Neuronal stem cell (in vitro differentiated cells): ENCODE results near the gene MEGF8.

Experiments used
- DNase-seq: peaks from one replicate; pipeline ENCODE4 v3.0.0-alpha.2; 2013; ENCODE audit warnings: low spot score
- H2AFZ ChIP-seq: one replicate; pipeline ENCODE4 v1.6.1; 2013; ENCODE audit warnings: mild to moderate bottlenecking, low read length, inconsistent platforms
- H2AK5ac ChIP-seq: 2 replicates; pipeline ENCODE4 v1.6.1; 2013; ENCODE audit warnings: low read depth, mild to moderate bottlenecking, inconsistent platforms, low read length, moderate library complexity, mixed read lengths
- H2BK120ac ChIP-seq: 2 replicates; pipeline ENCODE4 v1.6.1; 2013; ENCODE audit warnings: low read depth, mild to moderate bottlenecking, inconsistent platforms, low read length, moderate library complexity, mixed read lengths
- H2BK12ac ChIP-seq: one replicate; pipeline ENCODE4 v1.6.1; 2013; ENCODE audit warnings: low read length, inconsistent platforms
- H2BK15ac ChIP-seq: 2 replicates; pipeline ENCODE4 v1.6.1; 2013; ENCODE audit warnings: mild to moderate bottlenecking, low read length, inconsistent platforms, mixed read lengths
- H2BK5ac ChIP-seq: one replicate; pipeline ENCODE4 v1.6.1; 2013; ENCODE audit warnings: inconsistent platforms, mild to moderate bottlenecking, low read length, moderate library complexity
- H3K14ac ChIP-seq: one replicate; pipeline ENCODE4 v1.6.1; 2013; ENCODE audit warnings: low read length, inconsistent platforms
- H3K18ac ChIP-seq: 2 replicates; pipeline ENCODE4 v1.6.1; 2013; ENCODE audit warnings: low read length, inconsistent platforms
- H3K23ac ChIP-seq: 2 replicates; pipeline ENCODE4 v1.6.1; 2013; ENCODE audit warnings: low read depth, mild to moderate bottlenecking, mixed read lengths, low read length, inconsistent platforms; ENCODE audit not compliant: poor library complexity
- H3K27ac ChIP-seq: replicated peaks from 3 replicates; pipeline ENCODE4 v1.5.1; 2013; ENCODE audit warnings: low read length, inconsistent platforms
- H3K27me3 ChIP-seq, 3 experiments: 2 replicates each; pipeline ENCODE4 v1.6.1; 2013; ENCODE audit warnings: low read length in 3 of 3, mild to moderate bottlenecking in 2 of 3, inconsistent platforms in 1 of 3, low read depth in 1 of 3, mixed read lengths in 1 of 3, moderate library complexity in 1 of 3; ENCODE audit not compliant: control insufficient read depth in 3 of 3, insufficient read depth in 3 of 3
- H3K36me3 ChIP-seq, 2 donors: replicated peaks in 1 of 2; 2 replicates each; pipeline ENCODE4 v1.6.1; 2013; ENCODE audit warnings: low read length in 2 of 2; ENCODE audit not compliant: control insufficient read depth in 2 of 2, insufficient read depth in 2 of 2
- H3K4ac ChIP-seq: 2 replicates; pipeline ENCODE4 v1.6.1; 2013; ENCODE audit warnings: inconsistent platforms, mild to moderate bottlenecking, low read length, moderate library complexity
- H3K4me1 ChIP-seq, 2 donors: 1 replicate in 1 of 2; 2 replicates in 1 of 2; pipeline ENCODE4 v1.6.1; 2013; ENCODE audit warnings: low read length in 2 of 2, low read depth in 1 of 2; ENCODE audit not compliant: control insufficient read depth in 2 of 2, insufficient read depth in 1 of 2
- H3K4me2 ChIP-seq: one replicate; pipeline ENCODE4 v1.6.1; 2013; ENCODE audit warnings: mild to moderate bottlenecking, low read length, inconsistent platforms; ENCODE audit not compliant: insufficient read depth, poor library complexity, severe bottlenecking
- H3K4me3 ChIP-seq, 2 donors: 2 replicates each; pipeline ENCODE4 v1.5.1; 2013; ENCODE audit warnings: low read length in 2 of 2, mild to moderate bottlenecking in 2 of 2, inconsistent platforms in 1 of 2, moderate library complexity in 1 of 2
- H3K79me1 ChIP-seq: one replicate; pipeline ENCODE4 v1.6.1; 2013; ENCODE audit warnings: low read depth, mild to moderate bottlenecking, inconsistent platforms, low read length, moderate library complexity
- H3K9ac ChIP-seq: one replicate; pipeline ENCODE4 v1.6.1; 2013; ENCODE audit warnings: mild to moderate bottlenecking, low read depth, low read length, inconsistent platforms; ENCODE audit not compliant: poor library complexity
- H3K9me3 ChIP-seq, 2 donors: replicated peaks in 1 of 2; 2 replicates each; pipeline versions ENCODE3 to v1.6.1; 2013; ENCODE audit warnings: low read length in 2 of 2, mild to moderate bottlenecking in 2 of 2, inconsistent platforms in 1 of 2, low read depth in 1 of 2, mixed read lengths in 1 of 2, moderate library complexity in 1 of 2; ENCODE audit not compliant: control insufficient read depth in 2 of 2, insufficient read depth in 1 of 2
- H4K8ac ChIP-seq: one replicate; pipeline ENCODE4 v1.6.1; 2013; ENCODE audit warnings: low read depth, mild to moderate bottlenecking, inconsistent platforms, low read length, moderate library complexity
- H4K91ac ChIP-seq: one replicate; pipeline ENCODE4 v1.6.1; 2013; ENCODE audit warnings: low read length, low read depth, mild to moderate bottlenecking, inconsistent platforms; ENCODE audit not compliant: poor library complexity
- WGBS, 2 donors: extraction: QIAGEN DNeasy Blood & Tissue Kit; methylation state at CpG; one replicate each; pipeline ENCODE4 v1.1.7; 2013; ENCODE audit warnings: missing lambda C conversion rate in 2 of 2, mixed read lengths in 1 of 2; ENCODE audit not compliant: insufficient read length in 2 of 2, insufficient replicate concordance in 1 of 2; ENCODE audit errors: extremely low coverage in 2 of 2; 5-methylcytosine and 5-hydroxymethylcytosine counted together

Gene MEGF8

DNA sequence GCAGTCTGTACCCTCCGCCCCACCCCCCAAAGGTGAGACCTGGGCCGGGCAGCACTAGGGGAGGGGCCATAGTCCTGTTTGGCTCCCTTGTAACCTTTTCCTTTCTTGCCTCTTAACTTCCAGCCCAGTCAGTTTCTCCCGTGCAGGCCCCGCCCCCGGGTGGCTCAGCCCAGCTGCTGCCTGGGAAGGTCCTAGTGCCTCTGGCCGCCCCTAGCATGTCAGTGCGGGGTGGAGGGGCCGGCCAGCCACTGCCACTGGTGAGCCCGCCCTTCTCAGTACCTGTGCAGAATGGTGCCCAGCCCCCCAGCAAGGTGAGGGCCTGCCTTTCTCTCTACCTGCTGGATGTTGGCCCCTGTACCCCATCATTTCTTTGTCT, 34.0 kb upstream of the MEGF8 start:
- no peak overlapping the region for H3K18ac ChIP-seq
- no peak overlapping the region for H2AK5ac ChIP-seq
- H2BK120ac ChIP-seq, result no peak overlapping the region
- H2BK5ac ChIP-seq, result peak overlapping the region; percentile 24
- no peaks in the 10 kb centered on the region for H3K9me3 ChIP-seq
- no peak overlapping the region for H3K4ac ChIP-seq
- H4K8ac ChIP-seq, result peak overlapping the region; percentile 23
- no peak overlapping the region for H3K27ac ChIP-seq
- H2BK12ac ChIP-seq, result no peak overlapping the region
- no peak for DNase-seq
- H4K91ac ChIP-seq, result no peak overlapping the region
- no peaks in the 10 kb centered on the region for H3K27me3 ChIP-seq
- no peak overlapping the region for H3K23ac ChIP-seq
- WGBS, 2 donors, result no CpG with 5 or more reads among the region's 9 CpGs
- H2AFZ ChIP-seq, result no peak overlapping the region
- H3K4me3 ChIP-seq, result no peak overlapping the region
- H2BK15ac ChIP-seq, result no peak overlapping the region
- H3K4me1 ChIP-seq, result no peaks in the 10 kb centered on the region
- H3K36me3 ChIP-seq, result peaks cover 82 to 97% of the 10 kb centered on the region in 2 donors
- H3K4me2 ChIP-seq, result no peak overlapping the region
- peaks cover 17% of the 10 kb centered on the region for H3K79me1 ChIP-seq
- H3K14ac ChIP-seq, result peak overlapping the region; percentile 21
- H3K9ac ChIP-seq, result peak overlapping the region; percentile 21

GRCh38 chr19:42292042-42292960, 33.1 kb upstream of the MEGF8 start:
- H3K4me1 ChIP-seq, result no peaks in the 10 kb centered on the region
- peaks cover 83 to 98% of the 10 kb centered on the region in 2 donors for H3K36me3 ChIP-seq

GRCh38 chr19:42292963-42293362, 32.5 kb upstream of the MEGF8 start:
- H3K36me3 ChIP-seq, result peaks cover 76 to 94% of the 10 kb centered on the region in 2 donors
- no CpG with 5 or more reads among the region's 14 CpGs for WGBS, 2 donors
- peak overlapping the region; percentile 6 for H3K27ac ChIP-seq
- no peaks in the 10 kb centered on the region for H3K4me1 ChIP-seq
- DNase-seq, result no peak
- no peak overlapping the region for H2BK12ac ChIP-seq
- H4K91ac ChIP-seq, result no peak overlapping the region
- H3K4me2 ChIP-seq, result no peak overlapping the region
- H3K18ac ChIP-seq, result no peak overlapping the region
- no peak overlapping the region for H3K14ac ChIP-seq
- no peak overlapping the region for H3K4me3 ChIP-seq
- no peak overlapping the region for H3K4ac ChIP-seq
- no peak overlapping the region for H2BK120ac ChIP-seq
- H2BK15ac ChIP-seq, result no peak overlapping the region
- H2AK5ac ChIP-seq, result no peak overlapping the region
- no peak overlapping the region for H2AFZ ChIP-seq
- no peaks in the 10 kb centered on the region for H3K9me3 ChIP-seq
- peaks cover 14% of the 10 kb centered on the region for H3K79me1 ChIP-seq
- H3K27me3 ChIP-seq, result no peaks in the 10 kb centered on the region
- peak overlapping the region; percentile 77 for H2BK5ac ChIP-seq
- H4K8ac ChIP-seq, result peak overlapping the region; percentile 9
- H3K23ac ChIP-seq, result no peak overlapping the region
- H3K9ac ChIP-seq, result no peak overlapping the region

More at GRCh38 chr19:42292042-42292960, 33.1 kb upstream of the MEGF8 start:
- DNase-seq, result no peak
- H2BK15ac ChIP-seq, result no peak overlapping the region
- H2BK5ac ChIP-seq, result peak overlapping the region; percentile 77
- peaks cover 14% of the 10 kb centered on the region for H3K79me1 ChIP-seq
- H4K8ac ChIP-seq, result peak overlapping the region; percentile 23
- H2AFZ ChIP-seq, result no peak overlapping the region
- no peak overlapping the region for H4K91ac ChIP-seq
- H2AK5ac ChIP-seq, result no peak overlapping the region
- H3K18ac ChIP-seq, result no peak overlapping the region
- no peak overlapping the region for H3K14ac ChIP-seq
- peak overlapping the region; percentile 41 for H2BK120ac ChIP-seq
- H3K9me3 ChIP-seq, result no peaks in the 10 kb centered on the region
- no peaks in the 10 kb centered on the region for H3K27me3 ChIP-seq
- H2BK12ac ChIP-seq, result peak overlapping the region; percentile 17
- H3K9ac ChIP-seq, result no peak overlapping the region
- H3K23ac ChIP-seq, result peak overlapping the region; percentile 56
- no CpG with 5 or more reads among the region's 27 CpGs for WGBS, 2 donors
- H3K4me2 ChIP-seq, result no peak overlapping the region
- no peak overlapping the region for H3K27ac ChIP-seq
- no peak overlapping the region for H3K4me3 ChIP-seq
- H3K4ac ChIP-seq, result no peak overlapping the region

- no peak for DNase-seq
- Histone ChIP-seq H3K27me3 (no peaks in the 10 kb centered on the region), H2BK12ac (no peak overlapping the region), H2AFZ (no peak overlapping the region), H3K27ac (no peak overlapping the region), H3K14ac (no peak overlapping the region), H4K91ac (no peak overlapping the region), H3K18ac (no peak overlapping the region), H3K23ac (peak overlapping the region; percentile 12), H2BK15ac (no peak overlapping the region), H3K4ac (no peak overlapping the region), H2BK5ac (no peak overlapping the region), H4K8ac (no peak overlapping the region), H3K79me1 (peaks cover 14% of the 10 kb centered on the region), H3K4me2 (no peak overlapping the region), H3K9me3 (no peaks in the 10 kb centered on the region), H3K36me3 (peaks cover 73 to 94% of the 10 kb centered on the region in 2 donors), H3K4me3 (no peak overlapping the region), H2BK120ac (no peak overlapping the region), H3K9ac (no peak overlapping the region), H3K4me1 (no peaks in the 10 kb centered on the region), H2AK5ac (no peak overlapping the region)
- no CpG with 5 or more reads among the region's 17 CpGs for WGBS, 2 donors
These were observed 31.9 kb upstream of the MEGF8 start for GRCh38 chr19:42293540-42293939.
